ENCODE measurements around the gene TNIK.

- no peak for TF ChIP-seq POLR2A (IDR thresholded peaks at IDR 0.05)
- TF ChIP-seq, protein P1, sequence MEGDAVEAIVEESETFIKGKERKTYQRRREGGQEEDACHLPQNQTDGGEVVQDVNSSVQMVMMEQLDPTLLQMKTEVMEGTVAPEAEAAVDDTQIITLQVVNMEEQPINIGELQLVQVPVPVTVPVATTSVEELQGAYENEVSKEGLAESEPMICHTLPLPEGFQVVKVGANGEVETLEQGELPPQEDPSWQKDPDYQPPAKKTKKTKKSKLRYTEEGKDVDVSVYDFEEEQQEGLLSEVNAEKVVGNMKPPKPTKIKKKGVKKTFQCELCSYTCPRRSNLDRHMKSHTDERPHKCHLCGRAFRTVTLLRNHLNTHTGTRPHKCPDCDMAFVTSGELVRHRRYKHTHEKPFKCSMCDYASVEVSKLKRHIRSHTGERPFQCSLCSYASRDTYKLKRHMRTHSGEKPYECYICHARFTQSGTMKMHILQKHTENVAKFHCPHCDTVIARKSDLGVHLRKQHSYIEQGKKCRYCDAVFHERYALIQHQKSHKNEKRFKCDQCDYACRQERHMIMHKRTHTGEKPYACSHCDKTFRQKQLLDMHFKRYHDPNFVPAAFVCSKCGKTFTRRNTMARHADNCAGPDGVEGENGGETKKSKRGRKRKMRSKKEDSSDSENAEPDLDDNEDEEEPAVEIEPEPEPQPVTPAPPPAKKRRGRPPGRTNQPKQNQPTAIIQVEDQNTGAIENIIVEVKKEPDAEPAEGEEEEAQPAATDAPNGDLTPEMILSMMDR (IDR thresholded peaks at IDR 0.05), result no peak
Measured at GRCh38 chr3:171250444-171250843, 209.8 kb downstream of the TNIK start.

Data from breast epithelium (tissue), 3 donors.